ENCODE measurements around the gene PEX1.
"Not testable (repeated sequence)": the region's sequence is repeated elsewhere in the genome, so short reads cannot be mapped to it uniquely, and the experiment has no call there.

PEX1 gene

GRCh38 chr7:92448205-92448747 is 80.0 kb downstream of the PEX1 start:
- Histone ChIP-seq H2BK12ac (ENCODE audit: low read length) (no peak overlapping the region), H3K4me2 (ENCODE audit: insufficient read depth, low read length, poor library complexity, severe bottlenecking) (peak overlapping the region; percentile 56), H2BK15ac (ENCODE audit: low read length) (no peak overlapping the region), H3K18ac (ENCODE audit: low read length) (no peak overlapping the region), H3K36me3 (replicated peaks in 1 of 2; ENCODE audit: control insufficient read depth in 2 of 2, insufficient read depth in 2 of 2, low read length in 2 of 2) (peaks cover 24 to 48% of the 10 kb centered on the region in 2 donors), H3K23ac (ENCODE audit: low read depth, low read length, poor library complexity) (no peak overlapping the region), H3K14ac (ENCODE audit: low read length) (no peak overlapping the region), H3K4me3 (ENCODE audit: low read length in 2 of 2) (peak overlapping the region; percentile 97 to 100), H3K4me1 (ENCODE audit: control insufficient read depth in 2 of 2, insufficient read depth in 1 of 2, low read depth in 1 of 2, low read length in 2 of 2) (peaks cover 0 to 2% of the 10 kb centered on the region in 2 donors), H3K79me1 (ENCODE audit: low read depth, low read length) (no peaks in the 10 kb centered on the region), H3K9me3 (replicated peaks in 1 of 2; ENCODE audit: control insufficient read depth in 2 of 2, insufficient read depth in 1 of 2, low read depth in 1 of 2, low read length in 2 of 2) (no peaks in the 10 kb centered on the region), H3K27me3 (ENCODE audit: control insufficient read depth in 3 of 3, insufficient read depth in 3 of 3, low read depth in 1 of 3, low read length in 3 of 3) (peaks cover 0 to 4% (median 0%) of the 10 kb centered on the region in 3 experiments), H3K9ac (ENCODE audit: low read depth, low read length, poor library complexity) (no peak overlapping the region), H3K4ac (ENCODE audit: low read length) (no peak overlapping the region), H4K91ac (ENCODE audit: low read depth, low read length, poor library complexity) (no peak overlapping the region), H3K27ac (replicated peaks; ENCODE audit: low read length) (no peak overlapping the region), H2BK120ac (ENCODE audit: low read depth, low read length) (no peak overlapping the region), H2AFZ (ENCODE audit: low read length) (peak overlapping the region; percentile 99), H2BK5ac (ENCODE audit: low read length) (no peak overlapping the region), H4K8ac (ENCODE audit: low read depth, low read length) (no peak overlapping the region), H2AK5ac (ENCODE audit: low read depth, low read length) (no peak overlapping the region)
- DNase-seq (ENCODE audit: low spot score) = no peak
- WGBS, 2 donors (ENCODE audit: extremely low coverage in 2 of 2, insufficient read length in 2 of 2, insufficient replicate concordance in 1 of 2) = no CpG with 5 or more reads among the region's 11 CpGs

GRCh38 chr7:92447345-92448204 is 80.7 kb downstream of the PEX1 start, which contains the start of gene GATAD1:
Gene GATAD1 (plus strand): TSS chr7:92447482. CDS start chr7:92447730, 248 bp downstream.
- peak within 1 kb of the TSS; percentile 95 for H3K23ac ChIP-seq (ENCODE audit: low read depth, low read length, poor library complexity)
- no peaks in the 10 kb centered on the region for H3K79me1 ChIP-seq (ENCODE audit: low read depth, low read length)
- WGBS, 2 donors (ENCODE audit: extremely low coverage in 2 of 2, insufficient read length in 2 of 2, insufficient replicate concordance in 1 of 2) = no CpG with 5 or more reads among the region's 87 CpGs
- no peak within 1 kb of the TSS for H2BK5ac ChIP-seq (ENCODE audit: low read length)
- H2BK120ac ChIP-seq (ENCODE audit: low read depth, low read length) = no peak within 1 kb of the TSS
- peak within 1 kb of the TSS; percentile 56 for H3K4me2 ChIP-seq (ENCODE audit: insufficient read depth, low read length, poor library complexity, severe bottlenecking)
- H3K4ac ChIP-seq (ENCODE audit: low read length) = no peak within 1 kb of the TSS
- peak within 1 kb of the TSS; percentile 83 for H2BK15ac ChIP-seq (ENCODE audit: low read length)
- H3K14ac ChIP-seq (ENCODE audit: low read length) = peak within 1 kb of the TSS; percentile 97
- H3K27ac ChIP-seq (replicated peaks; ENCODE audit: low read length) = peak within 1 kb of the TSS; percentile 55
- H3K27me3 ChIP-seq (ENCODE audit: control insufficient read depth in 3 of 3, insufficient read depth in 3 of 3, low read depth in 1 of 3, low read length in 3 of 3) = peaks cover 0 to 4% (median 0%) of the 10 kb centered on the region in 3 experiments
- peaks cover 0 to 2% of the 10 kb centered on the region in 2 donors for H3K4me1 ChIP-seq (ENCODE audit: control insufficient read depth in 2 of 2, insufficient read depth in 1 of 2, low read depth in 1 of 2, low read length in 2 of 2)
- peak within 1 kb of the TSS; percentile 99 for H2AFZ ChIP-seq (ENCODE audit: low read length)
- peak; percentile 87 for DNase-seq (ENCODE audit: low spot score)
- no peak within 1 kb of the TSS for H4K8ac ChIP-seq (ENCODE audit: low read depth, low read length)
- peaks cover 19 to 41% of the 10 kb centered on the region in 2 donors for H3K36me3 ChIP-seq (replicated peaks in 1 of 2; ENCODE audit: control insufficient read depth in 2 of 2, insufficient read depth in 2 of 2, low read length in 2 of 2)
- no peak within 1 kb of the TSS for H2BK12ac ChIP-seq (ENCODE audit: low read length)
- H3K4me3 ChIP-seq (ENCODE audit: low read length in 2 of 2) = peak within 1 kb of the TSS; percentile 97 to 100
- no peak within 1 kb of the TSS for H4K91ac ChIP-seq (ENCODE audit: low read depth, low read length, poor library complexity)
- H2AK5ac ChIP-seq (ENCODE audit: low read depth, low read length) = peak within 1 kb of the TSS; percentile 52
- H3K9me3 ChIP-seq (replicated peaks in 1 of 2; ENCODE audit: control insufficient read depth in 2 of 2, insufficient read depth in 1 of 2, low read depth in 1 of 2, low read length in 2 of 2) = no peaks in the 10 kb centered on the region
- H3K9ac ChIP-seq (ENCODE audit: low read depth, low read length, poor library complexity) = peak within 1 kb of the TSS; percentile 98
- peak within 1 kb of the TSS; percentile 96 for H3K18ac ChIP-seq (ENCODE audit: low read length)

- peak overlapping the region in 1 of 2 donors; percentile 97 for H3K4me3 ChIP-seq (ENCODE audit: low read length in 2 of 2)
- no peak overlapping the region for H3K27ac ChIP-seq (replicated peaks; ENCODE audit: low read length)
- WGBS, 2 donors (ENCODE audit: extremely low coverage in 2 of 2, insufficient read length in 2 of 2, insufficient replicate concordance in 1 of 2) = no CpG with 5 or more reads among the region's 21 CpGs
Observed at GRCh38 chr7:92446869-92447344, 81.4 kb downstream of the PEX1 start.

GRCh38 chr7:92442720-92443119 is 85.6 kb downstream of the PEX1 start:
- DNase-seq (ENCODE audit: low spot score); H2BK5ac ChIP-seq (ENCODE audit: low read length); H3K4me2 ChIP-seq (ENCODE audit: insufficient read depth, low read length, poor library complexity, severe bottlenecking); H3K36me3 ChIP-seq (replicated peaks in 1 of 2; ENCODE audit: control insufficient read depth in 2 of 2, insufficient read depth in 2 of 2, low read length in 2 of 2); H3K27ac ChIP-seq (replicated peaks; ENCODE audit: low read length); H3K79me1 ChIP-seq (ENCODE audit: low read depth, low read length); H3K9ac ChIP-seq (ENCODE audit: low read depth, low read length, poor library complexity); H2BK12ac ChIP-seq (ENCODE audit: low read length); H3K18ac ChIP-seq (ENCODE audit: low read length); H3K4me1 ChIP-seq (ENCODE audit: control insufficient read depth in 2 of 2, insufficient read depth in 1 of 2, low read depth in 1 of 2, low read length in 2 of 2); H3K4ac ChIP-seq (ENCODE audit: low read length); H2BK120ac ChIP-seq (ENCODE audit: low read depth, low read length); H4K8ac ChIP-seq (ENCODE audit: low read depth, low read length); H2BK15ac ChIP-seq (ENCODE audit: low read length); H3K4me3 ChIP-seq (ENCODE audit: low read length in 2 of 2); H3K9me3 ChIP-seq (replicated peaks in 1 of 2; ENCODE audit: control insufficient read depth in 2 of 2, insufficient read depth in 1 of 2, low read depth in 1 of 2, low read length in 2 of 2); H2AK5ac ChIP-seq (ENCODE audit: low read depth, low read length); H2AFZ ChIP-seq (ENCODE audit: low read length); H3K14ac ChIP-seq (ENCODE audit: low read length); H4K91ac ChIP-seq (ENCODE audit: low read depth, low read length, poor library complexity); H3K23ac ChIP-seq (ENCODE audit: low read depth, low read length, poor library complexity): not testable (repeated sequence)
- peaks cover 0 to 14% (median 0%) of the 10 kb centered on the region in 3 experiments for H3K27me3 ChIP-seq (ENCODE audit: control insufficient read depth in 3 of 3, insufficient read depth in 3 of 3, low read depth in 1 of 3, low read length in 3 of 3)
- no CpG with 5 or more reads among the region's 2 CpGs for whole genome bisulfite sequencing, 2 donors (ENCODE audit: extremely low coverage in 2 of 2, insufficient read length in 2 of 2, insufficient replicate concordance in 1 of 2)

More at GRCh38 chr7:92446869-92447344, 81.4 kb downstream of the PEX1 start:
- Histone ChIP-seq H3K23ac (ENCODE audit: low read depth, low read length, poor library complexity) (peak overlapping the region; percentile 95), H3K9ac (ENCODE audit: low read depth, low read length, poor library complexity) (no peak overlapping the region), H3K18ac (ENCODE audit: low read length) (no peak overlapping the region), H3K27me3 (ENCODE audit: control insufficient read depth in 3 of 3, insufficient read depth in 3 of 3, low read depth in 1 of 3, low read length in 3 of 3) (peaks cover 0 to 8% (median 0%) of the 10 kb centered on the region in 3 experiments), H3K36me3 (replicated peaks in 1 of 2; ENCODE audit: control insufficient read depth in 2 of 2, insufficient read depth in 2 of 2, low read length in 2 of 2) (peaks cover 14 to 34% of the 10 kb centered on the region in 2 donors), H2BK12ac (ENCODE audit: low read length) (no peak overlapping the region), H2BK5ac (ENCODE audit: low read length) (no peak overlapping the region), H3K4ac (ENCODE audit: low read length) (no peak overlapping the region), H3K9me3 (replicated peaks in 1 of 2; ENCODE audit: control insufficient read depth in 2 of 2, insufficient read depth in 1 of 2, low read depth in 1 of 2, low read length in 2 of 2) (peaks cover 0 to 4% of the 10 kb centered on the region in 2 donors), H3K14ac (ENCODE audit: low read length) (no peak overlapping the region), H2AK5ac (ENCODE audit: low read depth, low read length) (no peak overlapping the region), H2BK15ac (ENCODE audit: low read length) (no peak overlapping the region), H2AFZ (ENCODE audit: low read length) (peak overlapping the region; percentile 99), H4K91ac (ENCODE audit: low read depth, low read length, poor library complexity) (no peak overlapping the region), H4K8ac (ENCODE audit: low read depth, low read length) (no peak overlapping the region), H3K79me1 (ENCODE audit: low read depth, low read length) (no peaks in the 10 kb centered on the region), H3K4me2 (ENCODE audit: insufficient read depth, low read length, poor library complexity, severe bottlenecking) (no peak overlapping the region), H2BK120ac (ENCODE audit: low read depth, low read length) (no peak overlapping the region), H3K4me1 (ENCODE audit: control insufficient read depth in 2 of 2, insufficient read depth in 1 of 2, low read depth in 1 of 2, low read length in 2 of 2) (peaks cover 0 to 2% of the 10 kb centered on the region in 2 donors)
- DNase-seq (ENCODE audit: low spot score) = no peak

All from neuronal stem cell (in vitro differentiated cells).